Testis (tissue), 3 donors: ENCODE results near the gene CATSPER1. TPM values are rescaled to one million over a fixed set of nuclear protein-coding genes. Genes with fewer than 3 reads are reported as not detected.

Source experiments
- DNase-seq: peaks from one replicate; pipeline ENCODE4 v3.0.0-alpha.2; 2019
- H3K27ac ChIP-seq, 2 donors: fragments of 200-600 bp; sonication (generic); one replicate each; pipeline ENCODE4 v1.5.1; 2019
- H3K27me3 ChIP-seq: fragments of 200-600 bp; sonication (generic); one replicate; pipeline ENCODE4 v1.5.1; 2019
- H3K36me3 ChIP-seq: fragments of 200-600 bp; sonication (generic); one replicate; pipeline ENCODE4 v1.5.1; 2017; ENCODE audit warnings: low read depth; ENCODE audit errors: missing control alignments
- H3K4me1 ChIP-seq: fragments of 200-600 bp; sonication (generic); one replicate; pipeline ENCODE4 v1.5.1; 2019
- H3K4me3 ChIP-seq, 2 donors: fragments of 200-600 bp; sonication (generic); one replicate each; pipeline ENCODE4 v1.5.1; 2017 to 2019
- H3K9me3 ChIP-seq: fragments of 200-600 bp; sonication (generic); one replicate; pipeline ENCODE4 v1.5.1; 2017
- POLR2A ChIP-seq: fragments of 450-650 bp; IDR thresholded peaks from one replicate; pipeline ENCODE4 v1.6.1; 2017; ENCODE audit warnings: antibody characterized with exemption, mild to moderate bottlenecking, moderate library complexity
- WGBS, 2 donors: methylation state at CpG; one replicate each; pipeline ENCODE4 v1.1.5; 2018; 5-methylcytosine and 5-hydroxymethylcytosine counted together
- intact Hi-C: fragments of 100-400 bp; cut with DNase I; formaldehyde crosslinking; loops from one replicate; pipeline ENCODE4 v1.15.1; 2023; ENCODE audit warnings: low total_unique reads
- polyA plus RNA-seq: library from polyadenylated mRNA; stranded (reverse); fragments of 350-450 nt; fragmentation: Illumina TruSeq; extraction: RNeasy Lipid Tissue Mini Kit (QIAGEN cat#74804); gene quantifications from one replicate; pipeline ENCODE4 v1.2.3, GENCODE V29; 2014; ENCODE audit warnings: low read depth, low replicate concordance; ENCODE audit not compliant: insufficient read depth
- total RNA-seq, 2 donors: library from RNA; depleted of rRNA; stranded (reverse); fragments of >200 nt; gene quantifications; one replicate each; pipeline ENCODE4 v1.2.3, GENCODE V29; 2016
- TF ChIP-seq, protein P1 (sequence below), 3 experiments: fragments of 450-650 bp in 2 of 3; fragments of 200-600 bp in 1 of 3; sonication (generic) in 1 of 3; IDR thresholded peaks; one replicate each; pipeline ENCODE4 v1.5.1; 2016 to 2019; ENCODE audit warnings: antibody characterized with exemption in 3 of 3, mild to moderate bottlenecking in 2 of 3, moderate library complexity in 1 of 3

The CATSPER1 gene
- total and polyA plus RNA-seq, 3 donors from 2014 or later: 8.9 to 33.7 (median 12.5) TPM

DNA sequence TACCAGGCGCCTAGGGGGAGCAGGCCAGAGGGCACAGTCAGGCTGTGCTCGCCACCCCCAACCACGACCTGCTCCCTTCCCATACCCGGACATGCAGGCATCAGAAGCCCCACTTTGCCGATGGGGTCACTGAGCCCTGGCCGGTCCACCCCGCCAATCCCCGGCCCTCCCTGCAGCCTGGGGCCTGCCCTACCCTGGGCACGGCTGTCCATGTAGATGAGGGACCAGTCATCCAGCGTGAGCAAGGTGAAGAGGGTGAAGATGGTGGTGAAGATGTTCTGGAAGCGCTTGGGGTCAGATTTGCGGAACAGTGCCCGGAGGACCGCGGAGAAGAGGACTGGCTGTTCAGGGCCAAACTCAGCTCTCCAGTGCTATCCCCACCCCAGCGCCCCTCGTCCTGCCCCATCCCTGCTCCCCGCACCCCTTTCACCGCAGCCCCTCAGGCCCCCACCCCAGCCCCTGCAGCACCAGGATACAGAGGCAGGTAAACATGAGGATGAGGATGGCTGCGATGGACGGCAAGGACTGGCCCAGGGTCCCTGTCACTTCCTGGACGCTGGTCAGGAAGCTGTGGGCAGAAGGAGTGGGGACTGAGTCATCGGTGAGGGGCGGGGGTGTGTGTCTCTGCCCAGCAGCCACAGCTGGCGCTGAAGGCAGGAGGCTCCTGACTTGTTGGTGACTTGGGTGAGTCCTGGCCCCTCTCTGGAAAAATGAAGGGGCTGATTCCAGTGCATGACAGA, 5.5 kb downstream of the CATSPER1 start:
- H3K27me3 ChIP-seq: no peaks in the 10 kb centered on the region
- peaks cover 6% of the 10 kb centered on the region for H3K4me1 ChIP-seq
- DNase-seq: no peak
- H3K36me3 ChIP-seq: no peaks in the 10 kb centered on the region
- no peak overlapping the region for H3K4me3 ChIP-seq
- H3K27ac ChIP-seq: no peak overlapping the region
- TF ChIP-seq, protein P1, sequence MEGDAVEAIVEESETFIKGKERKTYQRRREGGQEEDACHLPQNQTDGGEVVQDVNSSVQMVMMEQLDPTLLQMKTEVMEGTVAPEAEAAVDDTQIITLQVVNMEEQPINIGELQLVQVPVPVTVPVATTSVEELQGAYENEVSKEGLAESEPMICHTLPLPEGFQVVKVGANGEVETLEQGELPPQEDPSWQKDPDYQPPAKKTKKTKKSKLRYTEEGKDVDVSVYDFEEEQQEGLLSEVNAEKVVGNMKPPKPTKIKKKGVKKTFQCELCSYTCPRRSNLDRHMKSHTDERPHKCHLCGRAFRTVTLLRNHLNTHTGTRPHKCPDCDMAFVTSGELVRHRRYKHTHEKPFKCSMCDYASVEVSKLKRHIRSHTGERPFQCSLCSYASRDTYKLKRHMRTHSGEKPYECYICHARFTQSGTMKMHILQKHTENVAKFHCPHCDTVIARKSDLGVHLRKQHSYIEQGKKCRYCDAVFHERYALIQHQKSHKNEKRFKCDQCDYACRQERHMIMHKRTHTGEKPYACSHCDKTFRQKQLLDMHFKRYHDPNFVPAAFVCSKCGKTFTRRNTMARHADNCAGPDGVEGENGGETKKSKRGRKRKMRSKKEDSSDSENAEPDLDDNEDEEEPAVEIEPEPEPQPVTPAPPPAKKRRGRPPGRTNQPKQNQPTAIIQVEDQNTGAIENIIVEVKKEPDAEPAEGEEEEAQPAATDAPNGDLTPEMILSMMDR (IDR thresholded peaks at IDR 0.05): no peak
- no peak for TF ChIP-seq POLR2A
- 87 to 92% methylated on average over 18 to 25 of the region's 25 CpGs for WGBS, 2 donors
- H3K9me3 ChIP-seq: no peaks in the 10 kb centered on the region
- intact Hi-C loops: no loop called here

DNA sequence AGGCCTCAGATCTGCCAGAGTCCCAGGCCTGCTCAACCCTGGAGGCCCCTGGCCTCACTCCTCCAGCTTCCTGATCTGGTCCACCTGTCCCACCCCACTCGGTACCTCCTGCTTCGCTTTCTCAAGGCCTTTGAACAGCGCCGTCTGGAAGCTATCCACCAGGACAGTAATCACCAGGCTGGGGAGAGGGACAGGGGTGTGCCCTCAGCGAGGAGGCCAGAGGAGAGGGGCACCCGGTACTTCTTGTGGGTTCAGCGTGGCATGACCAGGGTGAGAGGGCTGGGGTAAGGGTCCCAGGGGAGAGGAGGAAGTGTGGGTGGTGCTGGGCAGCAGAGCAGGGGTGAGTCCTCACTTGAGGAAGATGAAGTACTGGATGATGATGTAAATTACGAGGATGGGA, 6.1 kb downstream of the CATSPER1 start:
- H3K4me1 ChIP-seq: peaks cover 6% of the 10 kb centered on the region
- no peaks in the 10 kb centered on the region for H3K36me3 ChIP-seq
- no peak overlapping the region for H3K4me3 ChIP-seq
- no peaks in the 10 kb centered on the region for H3K27me3 ChIP-seq
- H3K9me3 ChIP-seq: no peaks in the 10 kb centered on the region
- no peak for TF ChIP-seq POLR2A
- TF ChIP-seq, protein P1 (IDR thresholded peaks at IDR 0.05): no peak
- DNase-seq: no peak
- H3K27ac ChIP-seq: no peak overlapping the region
- 57 to 67% methylated on average over 8 of the region's 8 CpGs for WGBS, 2 donors
- intact Hi-C loops: no loop called here

DNA sequence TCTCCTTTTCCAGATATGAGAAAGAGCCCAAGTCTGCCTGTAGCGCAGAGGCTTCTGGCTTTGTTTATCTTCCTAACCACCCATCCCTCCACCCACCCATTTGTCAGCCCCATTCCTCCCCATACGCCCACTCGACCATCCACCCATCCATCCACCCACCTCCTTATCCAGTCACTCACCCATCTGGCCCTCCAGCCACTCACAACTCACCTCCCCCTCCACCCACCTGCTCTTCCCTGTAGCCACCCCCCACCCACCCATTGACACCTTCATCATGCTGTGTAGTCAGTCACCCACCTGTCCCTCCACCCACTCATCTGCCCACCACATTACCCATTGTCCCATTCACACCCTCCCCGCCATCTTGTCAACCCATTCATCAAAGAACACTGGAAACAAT, 9.0 kb downstream of the CATSPER1 start:
- DNase-seq: no peak
- WGBS, 2 donors: 72 to 81% methylated on average over 4 of the region's 4 CpGs
- H3K9me3 ChIP-seq: no peaks in the 10 kb centered on the region

DNA sequence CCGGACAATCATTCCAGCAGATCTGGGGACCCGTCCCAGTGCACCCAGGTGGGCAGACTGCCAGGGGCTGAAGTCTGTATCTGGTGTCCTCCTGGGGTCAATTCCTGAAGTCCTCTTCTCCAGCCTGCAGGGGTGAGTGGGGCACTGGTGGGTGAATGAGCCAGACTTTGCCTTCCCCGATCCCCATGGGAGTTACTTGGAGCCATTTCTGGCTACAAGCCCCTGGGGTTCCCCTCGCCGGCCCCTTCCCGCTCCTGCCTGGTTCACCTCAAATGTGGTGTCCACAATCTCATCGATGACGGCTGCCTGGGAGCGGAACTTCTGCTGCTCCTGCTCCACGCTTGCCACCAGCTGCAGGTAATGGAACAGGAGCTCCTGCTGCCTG, 9.5 kb downstream of the CATSPER1 start:
- no peaks in the 10 kb centered on the region for H3K9me3 ChIP-seq
- H3K4me3 ChIP-seq: no peak overlapping the region
- intact Hi-C loops: no loop called here
- WGBS, 2 donors: 83 to 89% methylated on average over 1 to 9 of the region's 10 CpGs
- no peak overlapping the region for H3K27ac ChIP-seq
- TF ChIP-seq, protein P1 (IDR thresholded peaks at IDR 0.05): no peak
- TF ChIP-seq POLR2A: no peak
- no peaks in the 10 kb centered on the region for H3K27me3 ChIP-seq
- H3K4me1 ChIP-seq: no peaks in the 10 kb centered on the region
- no peak for DNase-seq
- H3K36me3 ChIP-seq: no peaks in the 10 kb centered on the region

More for the DNA sequence above, 9.0 kb downstream of the CATSPER1 start:
- no peak overlapping the region for H3K27ac ChIP-seq
- H3K27me3 ChIP-seq: no peaks in the 10 kb centered on the region
- no peak overlapping the region for H3K4me3 ChIP-seq
- intact Hi-C loops: no loop called here
- no peak for TF ChIP-seq POLR2A
- TF ChIP-seq, protein P1 (IDR thresholded peaks at IDR 0.05): no peak
- H3K36me3 ChIP-seq: no peaks in the 10 kb centered on the region
- peaks cover 1% of the 10 kb centered on the region for H3K4me1 ChIP-seq
